Pancreas (tissue), 10 donors: ENCODE results near the gene SLC39A3. TPM values are rescaled to one million over a fixed set of nuclear protein-coding genes. Genes with fewer than 3 reads are reported as not detected.

Experiments used
- ATAC-seq, 4 donors: fragments of 200-7000 bp; cut with Tn5 transposase; one replicate each; pipeline versions ENCODE4 v1.8.0 to v1.9.1; 2020; ENCODE audit warnings: mild to moderate bottlenecking in 4 of 4, moderate library complexity in 4 of 4
- DNase-seq, 6 donors: peaks; one replicate each; pipeline ENCODE4 v3.0.0-alpha.2; 2020
- FAIRE-seq: peaks from 2 replicates; lab custom pipeline; 2012; peaks lifted over from hg19 to GRCh38; lab: Jason Lieb, UNC
- H3K27ac ChIP-seq, 4 donors: fragments of 200-600 bp; sonication (generic); 1 replicate in 3 of 4; 2 replicates in 1 of 4; pipeline versions ENCODE4 v1.5.0 to v1.8.0; 2020
- H3K27me3 ChIP-seq, 4 donors: fragments of 200-600 bp; one replicate each; pipeline ENCODE4 v1.8.0; 2021
- H3K36me3 ChIP-seq, 3 donors: fragments of 200-600 bp; sonication (generic) in 1 of 3; one replicate each; pipeline versions ENCODE4 v1.5.0 to v1.8.0; 2020 to 2021
- H3K4me1 ChIP-seq, 3 donors: fragments of 200-600 bp; one replicate each; pipeline ENCODE4 v1.8.0; 2021
- H3K4me3 ChIP-seq, 4 donors: fragments of 200-600 bp; sonication (generic) in 2 of 4; one replicate each; pipeline versions ENCODE4 v1.5.0 to v1.8.0; 2020 to 2021
- H3K9me3 ChIP-seq, 4 donors: fragments of 200-600 bp; one replicate each; pipeline ENCODE4 v1.8.0; 2021
- CTCF ChIP-seq, 4 donors: fragments of 200-600 bp; sonication (generic) in 3 of 4; IDR thresholded peaks; one replicate each; pipeline versions ENCODE4 v1.5.0 to v1.8.0; 2021; ENCODE audit warnings: antibody characterized with exemption in 4 of 4
- WGBS, 2 donors: extraction: QIAGEN DNeasy Blood & Tissue Kit; methylation state at CpG; one replicate each; pipeline ENCODE4 v1.1.7; 2013; 5-methylcytosine and 5-hydroxymethylcytosine counted together
- intact Hi-C, 3 donors: fragments of 100-400 bp; cut with DNase I; formaldehyde crosslinking; loops; one replicate each; pipeline versions ENCODE4 v1.11.1 to v1.14.2; 2022
- polyA plus RNA-seq, 2 donors: library from polyadenylated mRNA; stranded (reverse); fragments of 200-250 nt; gene quantifications; one replicate each; pipeline ENCODE4 v1.2.3, GENCODE V29; 2013
- total RNA-seq, 6 donors: library from RNA; stranded (reverse); fragmentation: NEBNext Ultra II Directional in 4 of 6; extraction: Animal tissue kit (Norgen Biotek cat#: 25700) in 4 of 6; gene quantifications; one replicate each; pipeline versions ENCODE4 v1.2.1 to v1.2.4, GENCODE V29; 2021 to 2023
- donor health status: healthy with polysubstance abuse.
- donor health status: DM: no; HTN: no; CAD: no; lungs with moderate emphysema.
- donor health status: DM: no; HTN: no; CAD: no.
- donor health status: control.
- donor health status: control.
- donor health status: Bipolar disorder and iron deficiency.
- donor health status: DM: yes; HTN: yes; CAD: no.
- donor health status: DM: no; HTN: no; CAD: no.
- donor health status: DM: no; HTN: no; CAD: no.
- donor health status: DM: yes; HTN: yes; CAD: no.

Gene SLC39A3
- total and polyA plus RNA-seq, 8 donors = 8.7 to 25.6 (median 13.0) TPM

DNA sequence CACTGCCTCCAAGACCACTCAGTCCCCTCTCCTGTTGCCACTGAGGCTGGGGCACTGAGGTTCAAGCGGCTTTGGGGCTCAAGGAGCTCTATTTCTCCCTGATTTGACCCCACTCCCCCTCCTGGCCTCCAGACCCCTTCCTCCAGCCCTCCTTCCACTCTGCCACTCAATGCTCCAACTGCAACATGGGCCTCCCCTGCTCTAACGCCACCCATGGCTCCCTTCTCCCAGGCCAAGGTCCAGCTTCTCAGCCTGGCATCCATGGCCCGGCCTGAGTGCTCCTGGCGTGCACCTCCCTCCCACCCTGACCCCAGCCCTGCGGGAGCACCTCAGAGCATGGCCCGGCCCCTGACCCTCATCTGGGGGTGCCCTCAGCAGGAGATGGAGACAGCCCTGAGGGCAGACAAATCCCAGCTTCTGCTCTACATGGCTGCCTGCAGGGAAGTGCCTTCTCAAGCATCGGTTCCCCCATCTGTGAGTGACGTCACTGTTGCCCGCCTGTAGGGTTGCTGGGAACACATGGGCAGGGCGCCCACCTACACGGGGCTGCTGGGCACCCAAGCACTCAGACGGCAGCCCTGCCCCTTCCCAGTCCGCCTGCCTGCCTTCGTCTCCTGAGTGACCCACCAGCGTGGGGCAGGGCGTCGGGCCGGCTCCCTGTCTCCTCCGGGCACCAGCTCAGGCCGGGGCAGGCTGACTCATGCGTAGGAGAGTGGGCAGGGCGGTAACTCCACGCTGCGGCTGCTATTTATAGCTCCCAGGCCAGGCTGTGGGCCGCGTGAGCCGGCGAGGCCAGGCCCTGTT, 17.1 kb downstream of the SLC39A3 start:
- Histone ChIP-seq H3K9me3 (no peaks in the 10 kb centered on the region), H3K4me3 (no peak overlapping the region), H3K27me3 (no peaks in the 10 kb centered on the region), H3K27ac (no peak overlapping the region), H3K4me1 (peaks cover 0 to 4% (median 0%) of the 10 kb centered on the region in 3 donors), H3K36me3 (no peaks in the 10 kb centered on the region)
- peak in 3 of 6 donors; percentile 41 to 69 (median 63) for DNase-seq
- TF ChIP-seq CTCF (IDR thresholded peaks at IDR 0.05) = no peak
- intact Hi-C loops = no loop called here
- peak; percentile 49 to 67 (median 55) for ATAC-seq
- 58 to 68% methylated on average over 28 of the region's 28 CpGs for WGBS, 2 donors
- FAIRE-seq = no peak

GRCh38 chr19:2721570-2722540, 18.0 kb downstream of the SLC39A3 start:
- Histone ChIP-seq H3K27me3 (no peaks in the 10 kb centered on the region), H3K36me3 (no peaks in the 10 kb centered on the region), H3K9me3 (no peaks in the 10 kb centered on the region), H3K27ac (no peak overlapping the region), H3K4me1 (peaks cover 0 to 4% (median 0%) of the 10 kb centered on the region in 3 donors), H3K4me3 (peak overlapping the region in 3 of 4 donors; percentile 14 to 47 (median 44))
- FAIRE-seq = no peak
- peak in 1 of 6 donors; percentile 64 for DNase-seq
- intact Hi-C loops = no loop called here
- 41 to 49% methylated on average over 33 to 39 of the region's 39 CpGs for WGBS, 2 donors
- ATAC-seq = no peak
- TF ChIP-seq CTCF (IDR thresholded peaks at IDR 0.05) = no peak

DNA sequence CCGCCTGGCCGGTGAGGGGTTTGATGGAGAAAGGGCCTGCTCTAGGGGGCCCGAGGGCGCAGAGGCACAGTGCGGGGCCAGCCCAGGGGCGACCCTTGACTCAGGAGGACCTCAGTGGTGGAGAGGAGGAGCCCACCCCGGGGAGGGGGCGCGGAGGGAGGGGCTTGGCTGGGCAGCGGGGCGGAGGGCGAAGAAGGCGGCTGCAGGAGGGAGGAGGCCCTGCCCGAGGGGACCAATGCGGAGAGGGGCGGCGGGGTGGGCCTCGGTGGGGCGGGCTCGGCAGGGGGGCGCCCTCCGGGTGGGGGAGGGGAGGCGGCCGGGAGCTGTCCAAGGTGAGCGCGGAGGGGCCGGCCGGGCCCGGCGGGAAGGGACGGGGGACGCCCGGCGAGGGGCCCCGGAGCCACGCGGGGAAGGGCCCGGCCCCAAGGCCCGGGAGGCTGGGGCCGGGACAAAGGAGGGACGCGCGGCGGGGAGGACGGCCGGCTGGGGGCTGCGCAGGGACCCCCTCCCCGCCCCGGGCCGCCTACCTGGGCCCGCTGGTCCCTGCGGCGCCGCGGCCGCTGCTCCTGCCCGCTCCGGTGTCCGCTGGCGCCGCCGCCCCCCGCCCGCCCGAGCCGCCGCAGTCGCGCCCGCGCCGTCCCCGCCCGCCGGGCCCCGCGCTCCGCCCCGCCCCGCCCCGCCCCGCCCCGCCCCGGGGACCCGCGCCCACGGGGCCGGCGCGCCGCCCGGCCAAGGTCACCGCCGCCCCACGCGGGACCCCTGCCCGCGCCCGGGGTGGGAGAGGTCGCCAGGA, 18.8 kb downstream of the SLC39A3 start, which contains the start of gene DIRAS1:
DIRAS1 (minus strand) TSS at position 596 of the 793 bp plus-strand sequence. CDS start 3,566 bp downstream, outside the sequence.
- Histone ChIP-seq H3K36me3 (no peaks in the 10 kb centered on the region), H3K27ac (no peak within 1 kb of the TSS), H3K4me3 (peak within 1 kb of the TSS; percentile 20 to 52 (median 35)), H3K4me1 (peaks cover 0 to 4% (median 0%) of the 10 kb centered on the region in 3 donors), H3K27me3 (no peaks in the 10 kb centered on the region), H3K9me3 (no peaks in the 10 kb centered on the region)
- ATAC-seq = peak in 3 of 4 donors; percentile 35 to 52 (median 41)
- TF ChIP-seq CTCF (IDR thresholded peaks at IDR 0.05) = no peak
- no peak for FAIRE-seq
- WGBS, 2 donors = 1% methylated on average over 34 to 99 of the region's 100 CpGs
- intact Hi-C loops = no loop called here
- DNase-seq = peak in 1 of 6 donors; percentile 67

DNA sequence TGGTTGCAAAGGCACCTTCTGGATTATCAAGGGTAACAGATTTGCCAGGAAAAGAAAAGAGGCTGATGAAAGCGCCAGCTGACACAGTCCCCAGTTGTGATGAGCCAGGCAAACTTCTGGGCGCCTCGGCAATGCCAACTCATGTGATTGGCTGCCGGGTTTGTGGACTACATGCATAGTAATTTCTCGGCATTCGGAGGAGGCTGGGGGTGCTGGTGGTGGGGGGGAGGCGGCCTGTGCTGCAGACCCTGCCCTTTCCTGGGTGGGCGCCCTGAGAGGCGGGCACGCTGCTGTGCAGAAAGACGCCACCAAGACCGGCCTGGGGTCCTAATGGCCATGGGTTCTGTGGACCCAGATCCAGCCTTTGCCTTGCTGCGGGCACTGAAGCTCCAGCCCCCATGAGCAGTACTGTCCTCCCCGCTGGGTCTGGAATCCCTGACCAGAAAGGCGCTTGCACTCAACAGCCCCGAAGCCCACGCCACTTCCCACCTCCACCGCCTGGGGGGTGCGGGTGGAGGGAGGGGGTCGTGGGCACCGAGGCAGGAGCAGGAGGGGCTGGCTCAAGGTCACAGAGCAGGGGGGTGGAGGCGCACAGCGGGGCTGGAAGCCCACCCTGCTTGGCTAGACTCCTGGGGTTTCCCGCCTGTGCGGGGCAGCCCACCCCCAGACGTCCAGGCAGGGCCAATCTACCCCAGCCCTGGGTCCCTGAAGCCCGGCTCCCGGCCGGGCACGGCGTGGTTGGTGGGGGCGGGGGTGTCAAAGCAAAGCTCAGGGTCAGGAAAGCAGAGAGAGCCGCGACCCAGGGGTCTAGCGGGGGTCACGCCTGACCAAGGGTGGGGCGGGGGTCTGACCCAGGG, 19.7 kb downstream of the SLC39A3 start:
- ATAC-seq = peak; percentile 52 to 70 (median 70)
- Histone ChIP-seq H3K4me1 (peaks cover 0 to 4% (median 0%) of the 10 kb centered on the region in 3 donors), H3K36me3 (no peaks in the 10 kb centered on the region), H3K9me3 (no peaks in the 10 kb centered on the region), H3K4me3 (peak overlapping the region; percentile 20 to 52 (median 35)), H3K27ac (no peak overlapping the region), H3K27me3 (no peaks in the 10 kb centered on the region)
- FAIRE-seq = no peak
- TF ChIP-seq CTCF (IDR thresholded peaks at IDR 0.05) = no peak
- intact Hi-C loops = no loop called here
- 6 to 13% methylated on average over 29 to 37 of the region's 37 CpGs for WGBS, 2 donors
- DNase-seq = peak in 3 of 6 donors; percentile 62 to 75 (median 62)
